Panc1 (cell line): Measurements from ENCODE around the gene TINAG. TPM values are rescaled to one million over a fixed set of nuclear protein-coding genes. Genes with fewer than 3 reads are reported as not detected.

Source experiments
- ATAC-seq: fragments of 200-7000 bp; cut with Tn5 transposase; 2 replicates; pipeline ENCODE4 v1.9.1; 2020; ENCODE audit warnings: mild to moderate bottlenecking, moderate library complexity
- BruUV-seq: library from RNA; stranded (reverse); fragments of 400-500 nt; replicated peaks from 2 replicates; lab custom pipeline; 2021; lab: Mats Ljungman, UMichigan
- CTCF ChIA-PET: fragments of 300-600 bp; sonication (Branson Sonifier 250); formaldehyde crosslinking; loops from one replicate; lab custom pipeline; 2022; ENCODE audit warnings: antibody characterized with exemption; lab: Charles Lee
- POLR2A ChIA-PET: fragments of 300-600 bp; sonication (Branson Sonifier 250); formaldehyde crosslinking; loops from one replicate; lab custom pipeline; 2022; ENCODE audit warnings: antibody characterized with exemption; lab: Charles Lee
- DNase-seq: peaks from one replicate; pipeline ENCODE4 v3.0.0-alpha.2; 2010; ENCODE audit warnings: low read depth, low spot score
- H3K27ac ChIP-seq: 2 replicates; pipeline ENCODE4 v1.5.1; 2011; ENCODE audit warnings: mild to moderate bottlenecking, low read length, inconsistent platforms
- H3K27me3 ChIP-seq: fragments of 200-500 bp; sonication (Bioruptor generic); 2 replicates; pipeline ENCODE4 v1.6.0; 2014; ENCODE audit warnings: low read length, inconsistent platforms; ENCODE audit not compliant: control insufficient read depth, insufficient read depth
- H3K36me3 ChIP-seq: fragments of 200-500 bp; sonication (Bioruptor generic); 2 replicates; pipeline ENCODE4 v1.5.1; 2014; ENCODE audit warnings: inconsistent platforms, mild to moderate bottlenecking, low read length, moderate library complexity; ENCODE audit not compliant: control insufficient read depth, insufficient read depth
- H3K4me1 ChIP-seq: 2 replicates; pipeline ENCODE4 v1.5.1; 2011; ENCODE audit warnings: inconsistent platforms, mild to moderate bottlenecking, low read length, moderate library complexity; ENCODE audit not compliant: control insufficient read depth, insufficient read depth
- H3K4me3 ChIP-seq, 2 experiments: 2 replicates each; pipeline ENCODE4 v1.5.1; 2011 to 2012; ENCODE audit warnings: low read depth in 2 of 2, low read length in 2 of 2, mild to moderate bottlenecking in 2 of 2, inconsistent platforms in 1 of 2, moderate library complexity in 1 of 2
- H3K9me3 ChIP-seq: fragments of 200-500 bp; sonication (Bioruptor generic); 2 replicates; pipeline ENCODE4 v1.5.1; 2014; ENCODE audit warnings: low read depth, mild to moderate bottlenecking, inconsistent platforms, low read length, moderate library complexity; ENCODE audit not compliant: control insufficient read depth, insufficient read depth
- POLR2AphosphoS5 ChIP-seq: IDR thresholded peaks from 2 replicates; pipeline ENCODE4 v1.6.1; 2012; ENCODE audit warnings: mild to moderate bottlenecking, low read depth, low read length, moderate library complexity
- SIN3A ChIP-seq: IDR thresholded peaks from 2 replicates; pipeline ENCODE4 v1.6.1; 2012; ENCODE audit warnings: low read depth, mild to moderate bottlenecking, low read length, moderate library complexity, borderline replicate concordance; ENCODE audit not compliant: insufficient read depth
- TCF7L2 ChIP-seq: IDR thresholded peaks from 2 replicates; pipeline ENCODE4 v1.6.1; 2011; ENCODE audit warnings: mild to moderate bottlenecking, low read depth, low read length, inconsistent platforms
- in situ Hi-C: cut with HindIII; loops from 2 replicates; pipeline ENCODE4 v1.10.0; 2016; ENCODE audit warnings: low sequenced_read_pairs, low pct_unique_long_range_greater_than_20kb
- intact Hi-C: fragments of 100-400 bp; cut with micrococcal nuclease; formaldehyde crosslinking; loops from one replicate; pipeline ENCODE4 v1.10.0; 2022; ENCODE audit not compliant: unreplicated experiment
- total RNA-seq: library from RNA; stranded (reverse); gene quantifications from one replicate; pipeline ENCODE4 v1.2.1, GENCODE V29; 2021; ENCODE audit not compliant: unreplicated experiment
- TF ChIP-seq, protein P1 (sequence below): fragments of 450-650 bp; IDR thresholded peaks from 2 replicates; pipeline ENCODE4 v1.5.1; 2017; ENCODE audit warnings: mild to moderate bottlenecking
- TF ChIP-seq, protein P2 (sequence below), 2 experiments: IDR thresholded peaks; 2 replicates each; pipeline ENCODE4 v1.6.1; 2011 to 2012; ENCODE audit warnings: low read depth in 2 of 2, control low read depth in 1 of 2, low read length in 1 of 2, mild to moderate bottlenecking in 1 of 2, moderate library complexity in 1 of 2; ENCODE audit not compliant: insufficient read depth in 1 of 2

The TINAG gene
- total RNA-seq, 1 experiment from 2014 or later, result not detected

DNA sequence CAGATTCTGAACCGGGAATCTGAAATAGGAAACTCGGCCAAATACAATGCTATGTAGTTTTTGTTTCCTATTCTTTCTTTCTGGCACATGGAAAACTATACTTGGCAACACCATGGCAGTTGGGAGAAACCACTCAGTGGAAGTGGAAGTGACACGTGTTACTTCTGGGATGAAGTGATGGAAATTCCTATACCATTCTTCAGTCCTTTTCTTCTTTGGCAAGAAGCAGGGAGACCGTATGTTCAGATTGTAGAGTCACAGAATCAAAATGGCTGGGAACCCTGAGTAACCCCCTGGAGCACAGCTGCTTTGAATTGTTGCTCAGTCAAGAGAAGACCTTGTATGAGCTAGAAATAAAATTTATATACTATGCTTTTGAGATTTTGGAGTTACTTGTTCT is 18.8 kb upstream of the TINAG start:
- no peaks in the 10 kb centered on the region for H3K9me3 ChIP-seq
- H3K4me3 ChIP-seq, result no peak overlapping the region
- no peak for ATAC-seq
- TF ChIP-seq TCF7L2 (no peak), POLR2AphosphoS5 (no peak), SIN3A (no peak)
- TF ChIP-seq, protein P1, sequence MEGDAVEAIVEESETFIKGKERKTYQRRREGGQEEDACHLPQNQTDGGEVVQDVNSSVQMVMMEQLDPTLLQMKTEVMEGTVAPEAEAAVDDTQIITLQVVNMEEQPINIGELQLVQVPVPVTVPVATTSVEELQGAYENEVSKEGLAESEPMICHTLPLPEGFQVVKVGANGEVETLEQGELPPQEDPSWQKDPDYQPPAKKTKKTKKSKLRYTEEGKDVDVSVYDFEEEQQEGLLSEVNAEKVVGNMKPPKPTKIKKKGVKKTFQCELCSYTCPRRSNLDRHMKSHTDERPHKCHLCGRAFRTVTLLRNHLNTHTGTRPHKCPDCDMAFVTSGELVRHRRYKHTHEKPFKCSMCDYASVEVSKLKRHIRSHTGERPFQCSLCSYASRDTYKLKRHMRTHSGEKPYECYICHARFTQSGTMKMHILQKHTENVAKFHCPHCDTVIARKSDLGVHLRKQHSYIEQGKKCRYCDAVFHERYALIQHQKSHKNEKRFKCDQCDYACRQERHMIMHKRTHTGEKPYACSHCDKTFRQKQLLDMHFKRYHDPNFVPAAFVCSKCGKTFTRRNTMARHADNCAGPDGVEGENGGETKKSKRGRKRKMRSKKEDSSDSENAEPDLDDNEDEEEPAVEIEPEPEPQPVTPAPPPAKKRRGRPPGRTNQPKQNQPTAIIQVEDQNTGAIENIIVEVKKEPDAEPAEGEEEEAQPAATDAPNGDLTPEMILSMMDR, result no peak
- TF ChIP-seq, protein P2, sequence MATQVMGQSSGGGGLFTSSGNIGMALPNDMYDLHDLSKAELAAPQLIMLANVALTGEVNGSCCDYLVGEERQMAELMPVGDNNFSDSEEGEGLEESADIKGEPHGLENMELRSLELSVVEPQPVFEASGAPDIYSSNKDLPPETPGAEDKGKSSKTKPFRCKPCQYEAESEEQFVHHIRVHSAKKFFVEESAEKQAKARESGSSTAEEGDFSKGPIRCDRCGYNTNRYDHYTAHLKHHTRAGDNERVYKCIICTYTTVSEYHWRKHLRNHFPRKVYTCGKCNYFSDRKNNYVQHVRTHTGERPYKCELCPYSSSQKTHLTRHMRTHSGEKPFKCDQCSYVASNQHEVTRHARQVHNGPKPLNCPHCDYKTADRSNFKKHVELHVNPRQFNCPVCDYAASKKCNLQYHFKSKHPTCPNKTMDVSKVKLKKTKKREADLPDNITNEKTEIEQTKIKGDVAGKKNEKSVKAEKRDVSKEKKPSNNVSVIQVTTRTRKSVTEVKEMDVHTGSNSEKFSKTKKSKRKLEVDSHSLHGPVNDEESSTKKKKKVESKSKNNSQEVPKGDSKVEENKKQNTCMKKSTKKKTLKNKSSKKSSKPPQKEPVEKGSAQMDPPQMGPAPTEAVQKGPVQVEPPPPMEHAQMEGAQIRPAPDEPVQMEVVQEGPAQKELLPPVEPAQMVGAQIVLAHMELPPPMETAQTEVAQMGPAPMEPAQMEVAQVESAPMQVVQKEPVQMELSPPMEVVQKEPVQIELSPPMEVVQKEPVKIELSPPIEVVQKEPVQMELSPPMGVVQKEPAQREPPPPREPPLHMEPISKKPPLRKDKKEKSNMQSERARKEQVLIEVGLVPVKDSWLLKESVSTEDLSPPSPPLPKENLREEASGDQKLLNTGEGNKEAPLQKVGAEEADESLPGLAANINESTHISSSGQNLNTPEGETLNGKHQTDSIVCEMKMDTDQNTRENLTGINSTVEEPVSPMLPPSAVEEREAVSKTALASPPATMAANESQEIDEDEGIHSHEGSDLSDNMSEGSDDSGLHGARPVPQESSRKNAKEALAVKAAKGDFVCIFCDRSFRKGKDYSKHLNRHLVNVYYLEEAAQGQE (IDR thresholded peaks at IDR 0.05; ENCODE audit: insufficient read depth in 1 of 2, low read depth in 2 of 2, low read length in 1 of 2), result no peak
- H3K36me3 ChIP-seq, result no peaks in the 10 kb centered on the region
- CTCF ChIA-PET, result no interaction called here
- intact Hi-C loops, result no loop called here
- POLR2A ChIA-PET, result no interaction called here
- no peak overlapping the region for H3K27ac ChIP-seq
- no peaks in the 10 kb centered on the region for H3K27me3 ChIP-seq
- H3K4me1 ChIP-seq, result no peaks in the 10 kb centered on the region
- no TSS peak for BruUV-seq
- DNase-seq, result no peak
- in situ Hi-C loops, result no loop called here

DNA sequence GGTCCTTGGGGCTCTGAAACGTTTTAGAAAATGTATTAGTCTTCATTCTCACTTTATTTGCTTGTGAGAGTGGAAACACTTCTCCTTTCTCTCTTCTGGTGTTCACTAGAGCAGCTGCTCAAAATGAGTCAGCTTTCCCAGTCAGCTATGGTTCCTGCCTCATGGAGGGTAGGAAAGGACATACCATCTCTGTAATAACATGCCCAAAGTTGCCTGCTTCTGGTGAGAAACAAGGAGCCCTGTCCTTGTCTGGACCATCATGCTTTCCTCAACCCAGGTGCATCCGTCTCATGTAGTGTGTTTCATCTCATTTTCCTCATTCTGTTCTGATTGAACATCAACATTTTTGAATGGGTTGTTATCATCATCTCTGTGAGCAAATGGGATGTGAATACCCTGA is 17.1 kb upstream of the TINAG start:
- intact Hi-C loops, result no loop called here
- Histone ChIP-seq H3K36me3 (no peaks in the 10 kb centered on the region), H3K27me3 (no peaks in the 10 kb centered on the region), H3K4me3 (no peak overlapping the region), H3K4me1 (no peaks in the 10 kb centered on the region), H3K9me3 (no peaks in the 10 kb centered on the region), H3K27ac (no peak overlapping the region)
- ATAC-seq, result no peak
- TF ChIP-seq, protein P2 (IDR thresholded peaks at IDR 0.05; ENCODE audit: insufficient read depth in 1 of 2, low read depth in 2 of 2, low read length in 1 of 2), result no peak
- POLR2A ChIA-PET, result no interaction called here
- BruUV-seq, result no TSS peak
- DNase-seq, result no peak
- in situ Hi-C loops, result no loop called here
- CTCF ChIA-PET, result no interaction called here
